ENCODE results near the gene SLC6A20.

- TF ChIP-seq CTCF (IDR thresholded peaks at IDR 0.05) = no peak
- no peak for TF ChIP-seq POLR2A (IDR thresholded peaks at IDR 0.05)
- TF ChIP-seq EP300 (IDR thresholded peaks at IDR 0.05) = no peak
These were observed 20.6 kb downstream of the SLC6A20 start for GRCh38 chr3:45775571-45776300.
